Activated naive CD4-positive, alpha-beta T cell treated with anti-CD3 and anti-CD28 coated beads, Interleukin-2, amount 10 ng/mL, durations not matched to agents 7 days and 5 days (primary cell): ENCODE results near the gene TMEM132D.

ENCODE experiments used
- CTCF ChIA-PET: fragments of 350-600 bp; sonication (Branson Sonifier 250); formaldehyde crosslinking; loops from one replicate; lab custom pipeline; 2021; ENCODE audit warnings: antibody characterized with exemption; lab: Charles Lee
- DNase-seq: peaks from one replicate; pipeline ENCODE4 v3.0.0-alpha.2; 2020
- H3K27ac Mint-ChIP-seq: one replicate; pipeline ENCODE4 v1.8.0; 2021; ENCODE audit warnings: mild to moderate bottlenecking, moderate library complexity, mixed read lengths
- H3K27me3 Mint-ChIP-seq: one replicate; pipeline ENCODE4 v1.8.0; 2021; ENCODE audit warnings: mild to moderate bottlenecking, mixed read lengths
- H3K36me3 Mint-ChIP-seq: one replicate; pipeline ENCODE4 v1.8.0; 2021; ENCODE audit warnings: mixed read lengths
- H3K4me1 Mint-ChIP-seq: one replicate; pipeline ENCODE4 v1.8.0; 2021; ENCODE audit warnings: mixed read lengths
- H3K4me3 Mint-ChIP-seq: one replicate; pipeline ENCODE4 v1.8.0; 2021; ENCODE audit warnings: mild to moderate bottlenecking, moderate library complexity, mixed read lengths
- H3K9me3 Mint-ChIP-seq: one replicate; pipeline ENCODE4 v1.8.0; 2021; ENCODE audit warnings: mixed read lengths

Gene TMEM132D

GRCh38 chr12:129826273-129826672, 77.6 kb downstream of the TMEM132D start:
- H3K27ac Mint-ChIP-seq: no peak overlapping the region
- no peak for DNase-seq
- H3K36me3 Mint-ChIP-seq: no peaks in the 10 kb centered on the region
- CTCF ChIA-PET: no interaction called here
- H3K4me3 Mint-ChIP-seq: no peak overlapping the region
- H3K27me3 Mint-ChIP-seq: no peaks in the 10 kb centered on the region
- H3K4me1 Mint-ChIP-seq: no peaks in the 10 kb centered on the region
- H3K9me3 Mint-ChIP-seq: peaks cover 21% of the 10 kb centered on the region

- Mint-ChIP-seq H3K4me1 (no peaks in the 10 kb centered on the region), H3K27ac (no peak overlapping the region), H3K9me3 (peaks cover 23% of the 10 kb centered on the region), H3K4me3 (no peak overlapping the region), H3K27me3 (no peaks in the 10 kb centered on the region), H3K36me3 (no peaks in the 10 kb centered on the region)
- no peak for DNase-seq
- CTCF ChIA-PET: no interaction called here
Observed at GRCh38 chr12:129825316-129825715, 78.5 kb downstream of the TMEM132D start.

- peaks cover 22% of the 10 kb centered on the region for H3K9me3 Mint-ChIP-seq
- no peaks in the 10 kb centered on the region for H3K36me3 Mint-ChIP-seq
- no peaks in the 10 kb centered on the region for H3K4me1 Mint-ChIP-seq
- no peak overlapping the region for H3K27ac Mint-ChIP-seq
- no peak for DNase-seq
- H3K27me3 Mint-ChIP-seq: no peaks in the 10 kb centered on the region
- CTCF ChIA-PET: no interaction called here
- H3K4me3 Mint-ChIP-seq: no peak overlapping the region
Observed at GRCh38 chr12:129821964-129822363, 81.9 kb downstream of the TMEM132D start.

- DNase-seq: no peak
- H3K4me3 Mint-ChIP-seq: no peak overlapping the region
- no peak overlapping the region for H3K27ac Mint-ChIP-seq
- H3K4me1 Mint-ChIP-seq: no peaks in the 10 kb centered on the region
- CTCF ChIA-PET: no interaction called here
- no peaks in the 10 kb centered on the region for H3K36me3 Mint-ChIP-seq
- H3K9me3 Mint-ChIP-seq: peaks cover 20% of the 10 kb centered on the region
- H3K27me3 Mint-ChIP-seq: no peaks in the 10 kb centered on the region
Observed at GRCh38 chr12:129819391-129819790, 84.4 kb downstream of the TMEM132D start.

- no peaks in the 10 kb centered on the region for H3K4me1 Mint-ChIP-seq
- CTCF ChIA-PET: no interaction called here
- no peaks in the 10 kb centered on the region for H3K36me3 Mint-ChIP-seq
- H3K27me3 Mint-ChIP-seq: no peaks in the 10 kb centered on the region
- no peak overlapping the region for H3K4me3 Mint-ChIP-seq
- DNase-seq: no peak
- peaks cover 8% of the 10 kb centered on the region for H3K9me3 Mint-ChIP-seq
- H3K27ac Mint-ChIP-seq: no peak overlapping the region
Observed at GRCh38 chr12:129815846-129816245, 88.0 kb downstream of the TMEM132D start.

- CTCF ChIA-PET: no interaction called here
- Mint-ChIP-seq H3K27ac (no peak overlapping the region), H3K9me3 (peaks cover 23% of the 10 kb centered on the region), H3K36me3 (no peaks in the 10 kb centered on the region), H3K4me3 (no peak overlapping the region), H3K27me3 (no peaks in the 10 kb centered on the region), H3K4me1 (no peaks in the 10 kb centered on the region)
- DNase-seq: no peak
Observed at GRCh38 chr12:129811963-129812362, 91.9 kb downstream of the TMEM132D start.

GRCh38 chr12:129807136-129807535, 96.7 kb downstream of the TMEM132D start:
- Mint-ChIP-seq H3K9me3 (peaks cover 22% of the 10 kb centered on the region), H3K27me3 (no peaks in the 10 kb centered on the region), H3K27ac (no peak overlapping the region), H3K36me3 (no peaks in the 10 kb centered on the region), H3K4me1 (no peaks in the 10 kb centered on the region), H3K4me3 (no peak overlapping the region)
- no peak for DNase-seq
- CTCF ChIA-PET: no interaction called here

- CTCF ChIA-PET: no interaction called here
- H3K4me1 Mint-ChIP-seq: no peaks in the 10 kb centered on the region
- H3K27ac Mint-ChIP-seq: no peak overlapping the region
- no peaks in the 10 kb centered on the region for H3K36me3 Mint-ChIP-seq
- no peak overlapping the region for H3K4me3 Mint-ChIP-seq
- DNase-seq: no peak
- peaks cover 13% of the 10 kb centered on the region for H3K9me3 Mint-ChIP-seq
- no peaks in the 10 kb centered on the region for H3K27me3 Mint-ChIP-seq
Observed at GRCh38 chr12:129791396-129791795, 112.4 kb downstream of the TMEM132D start.

- no peak overlapping the region for H3K27ac Mint-ChIP-seq
- H3K36me3 Mint-ChIP-seq: no peaks in the 10 kb centered on the region
- no peaks in the 10 kb centered on the region for H3K27me3 Mint-ChIP-seq
- CTCF ChIA-PET: no interaction called here
- no peak overlapping the region for H3K4me3 Mint-ChIP-seq
- no peak for DNase-seq
- H3K4me1 Mint-ChIP-seq: no peaks in the 10 kb centered on the region
- H3K9me3 Mint-ChIP-seq: peaks cover 16% of the 10 kb centered on the region
Observed at GRCh38 chr12:129790930-129791329, 112.9 kb downstream of the TMEM132D start.

GRCh38 chr12:129790331-129790730, 113.5 kb downstream of the TMEM132D start:
- H3K27me3 Mint-ChIP-seq: no peaks in the 10 kb centered on the region
- no peak for DNase-seq
- no peaks in the 10 kb centered on the region for H3K36me3 Mint-ChIP-seq
- CTCF ChIA-PET: no interaction called here
- no peak overlapping the region for H3K4me3 Mint-ChIP-seq
- no peak overlapping the region for H3K27ac Mint-ChIP-seq
- H3K9me3 Mint-ChIP-seq: peaks cover 19% of the 10 kb centered on the region
- H3K4me1 Mint-ChIP-seq: no peaks in the 10 kb centered on the region

GRCh38 chr12:129789921-129790320, 113.9 kb downstream of the TMEM132D start:
- Mint-ChIP-seq H3K27me3 (no peaks in the 10 kb centered on the region), H3K36me3 (no peaks in the 10 kb centered on the region), H3K4me3 (no peak overlapping the region), H3K9me3 (peaks cover 21% of the 10 kb centered on the region), H3K4me1 (no peaks in the 10 kb centered on the region), H3K27ac (no peak overlapping the region)
- CTCF ChIA-PET: no interaction called here
- no peak for DNase-seq

GRCh38 chr12:129788506-129789084, 115.2 kb downstream of the TMEM132D start:
- H3K36me3 Mint-ChIP-seq: no peaks in the 10 kb centered on the region
- H3K4me1 Mint-ChIP-seq: no peaks in the 10 kb centered on the region
- peaks cover 23% of the 10 kb centered on the region for H3K9me3 Mint-ChIP-seq
- no peak for DNase-seq
- H3K27ac Mint-ChIP-seq: no peak overlapping the region
- CTCF ChIA-PET: interaction anchor here (1.6 kb wide), 1 partner anchor 10 kb away, joined by 3 read pairs; no protein-coding TSS in a partner anchor
- H3K27me3 Mint-ChIP-seq: no peaks in the 10 kb centered on the region
- H3K4me3 Mint-ChIP-seq: no peak overlapping the region

GRCh38 chr12:129779989-129780388, 123.8 kb downstream of the TMEM132D start:
- H3K27ac Mint-ChIP-seq: no peak overlapping the region
- peaks cover 19% of the 10 kb centered on the region for H3K9me3 Mint-ChIP-seq
- no peak for DNase-seq
- CTCF ChIA-PET: no interaction called here
- H3K4me3 Mint-ChIP-seq: no peak overlapping the region
- H3K4me1 Mint-ChIP-seq: no peaks in the 10 kb centered on the region
- H3K27me3 Mint-ChIP-seq: no peaks in the 10 kb centered on the region
- H3K36me3 Mint-ChIP-seq: no peaks in the 10 kb centered on the region

- H3K27ac Mint-ChIP-seq: no peak overlapping the region
- CTCF ChIA-PET: interaction anchor here (1.0 kb wide), 1 partner anchor 9 kb away, joined by 3 read pairs; no protein-coding TSS in a partner anchor
- H3K4me3 Mint-ChIP-seq: no peak overlapping the region
- H3K4me1 Mint-ChIP-seq: no peaks in the 10 kb centered on the region
- H3K9me3 Mint-ChIP-seq: peaks cover 18% of the 10 kb centered on the region
- DNase-seq: no peak
- H3K27me3 Mint-ChIP-seq: no peaks in the 10 kb centered on the region
- no peaks in the 10 kb centered on the region for H3K36me3 Mint-ChIP-seq
Observed at GRCh38 chr12:129779033-129779432, 124.8 kb downstream of the TMEM132D start.

- CTCF ChIA-PET: no interaction called here
- H3K4me3 Mint-ChIP-seq: no peak overlapping the region
- H3K27me3 Mint-ChIP-seq: no peaks in the 10 kb centered on the region
- no peak overlapping the region for H3K27ac Mint-ChIP-seq
- no peaks in the 10 kb centered on the region for H3K4me1 Mint-ChIP-seq
- H3K9me3 Mint-ChIP-seq: peaks cover 21% of the 10 kb centered on the region
- no peak for DNase-seq
- no peaks in the 10 kb centered on the region for H3K36me3 Mint-ChIP-seq
Observed at GRCh38 chr12:129776977-129777667, 126.7 kb downstream of the TMEM132D start.
